ENCODE measurements around the gene PRUNE1. TPM values are rescaled to one million over a fixed set of nuclear protein-coding genes. Genes with fewer than 3 reads are reported as not detected.

PRUNE1 gene
- total and polyA plus RNA-seq, 2 of the 4 experiments (the other 2 are of a cell fraction) = 7.9 to 9.4 TPM

DNA sequence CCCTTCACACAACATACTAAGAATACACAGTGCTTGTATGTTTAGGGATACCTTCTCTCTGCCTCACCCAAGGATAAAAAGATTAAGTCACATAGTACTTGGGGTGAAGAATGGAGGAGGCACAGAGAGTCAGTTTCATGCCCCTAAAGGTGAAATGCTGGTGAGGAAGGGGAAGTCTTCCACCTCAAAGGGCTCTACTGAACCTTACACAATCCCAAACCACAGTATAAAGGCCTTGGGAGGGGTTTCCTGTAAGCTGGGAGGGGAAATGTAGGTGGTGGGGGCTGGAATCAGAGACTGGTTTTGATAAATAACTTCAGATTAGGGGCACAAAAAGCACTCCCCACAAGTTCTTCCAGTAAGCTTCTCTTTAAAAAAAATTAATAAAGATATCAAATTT is 5.1 kb upstream of the PRUNE1 start:
- Histone ChIP-seq H3K9me3 (ENCODE audit: control insufficient read depth, insufficient read depth, low read length) (no peaks in the 10 kb centered on the region), H2AK5ac (ENCODE audit: low read depth, low read length) (no peak overlapping the region), H2AFZ (replicated peaks; ENCODE audit: low read length, poor library complexity) (no peak overlapping the region), H3K9ac (ENCODE audit: low read depth, low read length) (no peak overlapping the region), H3K4ac (ENCODE audit: low read depth, low read length) (no peak overlapping the region), H2BK5ac (ENCODE audit: low read depth, low read length, poor library complexity, severe bottlenecking) (no peak overlapping the region), H3K4me3 (ENCODE audit: insufficient read depth, low read depth, low read length) (no peak overlapping the region), H3K9me1 (ENCODE audit: insufficient read depth, low read length) (peaks cover 16% of the 10 kb centered on the region), H3K27me3 (ENCODE audit: control insufficient read depth, insufficient read depth, low read length) (no peaks in the 10 kb centered on the region), H3K4me1 (ENCODE audit: control insufficient read depth, insufficient read depth, low read length) (peaks cover 9% of the 10 kb centered on the region), H4K91ac (ENCODE audit: insufficient read depth, low read depth, low read length) (no peak overlapping the region), H2BK20ac (ENCODE audit: low read depth, low read length) (no peak overlapping the region), H2AK9ac (replicated peaks; ENCODE audit: low read depth, low read length, poor library complexity) (no peak overlapping the region), H3K23ac (ENCODE audit: low read depth, low read length) (no peak overlapping the region; the same call in 1 of the 2 replicates), H3K56ac (ENCODE audit: extremely low read depth, insufficient read depth, low read length) (no peak overlapping the region), H3K36me3 (ENCODE audit: control insufficient read depth, insufficient read depth, low read length) (peaks cover 18% of the 10 kb centered on the region), H3K18ac (ENCODE audit: low read depth, low read length) (no peak overlapping the region), H3K14ac (replicated peaks; ENCODE audit: low read depth, low read length) (no peak overlapping the region), H3K27ac (ENCODE audit: insufficient read depth, low read length) (no peak overlapping the region), H2BK15ac (ENCODE audit: low read depth, low read length) (no peak overlapping the region), H3K79me1 (ENCODE audit: low read depth in 1 of 2, low read length in 2 of 2) (peaks cover 7 to 19% of the 10 kb centered on the region in 2 experiments), H4K20me1 (ENCODE audit: insufficient read depth, low read length) (no peaks in the 10 kb centered on the region), H4K5ac (ENCODE audit: low read depth, low read length) (no peak overlapping the region), H2BK120ac (ENCODE audit: low read depth, low read length) (no peak overlapping the region), H3K4me2 (ENCODE audit: low read depth, low read length) (no peak overlapping the region; the same call in 1 of the 2 replicates), H4K8ac (ENCODE audit: low read depth in 2 of 2, low read length in 2 of 2) (no peak overlapping the region)
- ATAC-seq (ENCODE audit: low read depth) (no peak), DNase-seq (no peak)
- intact Hi-C loops (cut with micrococcal nuclease) (loop anchor here (10.0 kb wide), 1 partner anchor 438 kb away; no protein-coding TSS in a partner anchor), dilution Hi-C loops (cut with HindIII; ENCODE audit: low sequenced_read_pairs, unreplicated experiment) (no loop called here), in situ Hi-C loops (cut with MboI; ENCODE audit: low sequenced_read_pairs) (no loop called here)
- no TSS peak for BruUV-seq (replicated peaks)
- POLR2A ChIA-PET (ENCODE audit: unreplicated experiment) = no interaction called here
- TF ChIP-seq CTCF (conservative IDR thresholded peaks at IDR 0.05; ENCODE audit: low read depth, low read length) (no peak), RFX5 (IDR thresholded peaks at IDR 0.05; ENCODE audit: low read depth, low read length) (no peak), POLR2A (IDR thresholded peaks at IDR 0.05; ENCODE audit: low read depth, low read length) (no peak), SMC3 (IDR thresholded peaks at IDR 0.05; ENCODE audit: low read depth, low read length) (no peak), CHD1 (IDR thresholded peaks at IDR 0.05; ENCODE audit: low read depth, low read length) (no peak), MAZ (IDR thresholded peaks at IDR 0.05; ENCODE audit: borderline replicate concordance, low read depth, low read length) (no peak), MAFK (IDR thresholded peaks at IDR 0.05; ENCODE audit: low read depth, low read length) (no peak), ELK1 (IDR thresholded peaks at IDR 0.05; ENCODE audit: borderline replicate concordance, low read depth, low read length) (no peak), RCOR1 (IDR thresholded peaks at IDR 0.05; ENCODE audit: insufficient replicate concordance, low read length) (no peak), MXI1 (IDR thresholded peaks at IDR 0.05; ENCODE audit: borderline replicate concordance, low read depth, low read length) (no peak), CEBPB (IDR thresholded peaks at IDR 0.05; ENCODE audit: low read depth, low read length) (no peak), BHLHE40 (IDR thresholded peaks at IDR 0.05; ENCODE audit: low read depth, low read length) (no peak), NFE2L2 (IDR thresholded peaks at IDR 0.05; ENCODE audit: low read depth, low read length) (no peak), FOS (IDR thresholded peaks at IDR 0.05; ENCODE audit: low read depth, low read length) (no peak), RAD21 (IDR thresholded peaks at IDR 0.05; ENCODE audit: low read length) (no peak)
- TF ChIP-seq, protein P1, sequence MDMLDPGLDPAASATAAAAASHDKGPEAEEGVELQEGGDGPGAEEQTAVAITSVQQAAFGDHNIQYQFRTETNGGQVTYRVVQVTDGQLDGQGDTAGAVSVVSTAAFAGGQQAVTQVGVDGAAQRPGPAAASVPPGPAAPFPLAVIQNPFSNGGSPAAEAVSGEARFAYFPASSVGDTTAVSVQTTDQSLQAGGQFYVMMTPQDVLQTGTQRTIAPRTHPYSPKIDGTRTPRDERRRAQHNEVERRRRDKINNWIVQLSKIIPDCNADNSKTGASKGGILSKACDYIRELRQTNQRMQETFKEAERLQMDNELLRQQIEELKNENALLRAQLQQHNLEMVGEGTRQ (IDR thresholded peaks at IDR 0.05; ENCODE audit: low read depth, low read length) = no peak
- CTCF ChIA-PET = no interaction called here

Data from IMR-90 (cell line).